ENCODE data around the gene CTIF. TPM values are rescaled to one million over a fixed set of nuclear protein-coding genes. Genes with fewer than 3 reads are reported as not detected.

CTIF gene
- total RNA-seq, 4 donors from 2014 or later: 16.6 to 116 (median 34.5) TPM

GRCh38 chr18:48535956-48536355 lies 2.9 kb upstream of the CTIF start:
- H3K27ac ChIP-seq: no peak overlapping the region
- H3K4me1 ChIP-seq: no peaks in the 10 kb centered on the region
- H3K9me3 ChIP-seq: no peaks in the 10 kb centered on the region
- TF ChIP-seq CTCF (IDR thresholded peaks at IDR 0.05): no peak
- TF ChIP-seq POLR2A (IDR thresholded peaks at IDR 0.05): no peak
- no peaks in the 10 kb centered on the region for H3K36me3 ChIP-seq
- H3K27me3 ChIP-seq: no peaks in the 10 kb centered on the region
- no peak overlapping the region for H3K4me3 ChIP-seq
- no peak for DNase-seq

DNA sequence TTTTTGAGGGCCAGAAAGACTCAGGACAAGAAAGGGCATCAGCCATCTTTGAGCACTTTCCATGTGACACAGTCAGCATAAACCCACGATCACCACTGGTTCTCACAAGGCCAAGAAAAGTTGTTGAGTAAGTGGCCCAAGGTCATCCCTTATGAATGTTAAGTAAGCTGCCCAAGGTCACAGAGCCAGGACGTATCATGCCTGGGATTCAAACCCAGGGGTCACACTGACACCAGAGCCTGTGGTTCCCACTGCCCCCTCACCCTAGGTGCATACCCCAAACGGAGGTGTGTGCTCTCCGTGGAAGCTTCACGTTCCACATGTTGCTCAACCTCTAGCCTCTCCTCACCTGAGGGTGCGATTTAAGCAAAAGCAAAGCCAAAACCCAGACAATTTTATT lies 2.3 kb upstream of the CTIF start:
- H3K9me3 ChIP-seq: no peaks in the 10 kb centered on the region
- no peak overlapping the region for H3K27ac ChIP-seq
- H3K4me1 ChIP-seq: peaks cover 0 to 1% (median 0%) of the 10 kb centered on the region in 4 donors
- no peak for DNase-seq
- H3K36me3 ChIP-seq: no peaks in the 10 kb centered on the region
- H3K27me3 ChIP-seq: no peaks in the 10 kb centered on the region
- TF ChIP-seq POLR2A (IDR thresholded peaks at IDR 0.05): no peak
- no peak for TF ChIP-seq CTCF (IDR thresholded peaks at IDR 0.05)
- H3K4me3 ChIP-seq: no peak overlapping the region

- no peaks in the 10 kb centered on the region for H3K9me3 ChIP-seq
- DNase-seq: peak; percentile 18 to 62 (median 56)
- peaks cover 0 to 7% (median 0%) of the 10 kb centered on the region in 4 donors for H3K4me1 ChIP-seq
- H3K36me3 ChIP-seq: no peaks in the 10 kb centered on the region
- TF ChIP-seq CTCF (IDR thresholded peaks at IDR 0.05): no peak
- no peak for TF ChIP-seq POLR2A (IDR thresholded peaks at IDR 0.05)
- peak overlapping the region; percentile 57 to 88 (median 82) for H3K4me3 ChIP-seq
- H3K27me3 ChIP-seq: no peaks in the 10 kb centered on the region
- peak overlapping the region; percentile 71 to 85 (median 79) for H3K27ac ChIP-seq
Measured at GRCh38 chr18:48539406-48540250, 797 bp downstream of the CTIF start.

GRCh38 chr18:48540251-48541025 lies 1.6 kb downstream of the CTIF start:
- no peak for TF ChIP-seq CTCF (IDR thresholded peaks at IDR 0.05)
- TF ChIP-seq POLR2A (IDR thresholded peaks at IDR 0.05): no peak
- peaks cover 0 to 15% (median under 1%) of the 10 kb centered on the region in 4 donors for H3K4me1 ChIP-seq
- DNase-seq: peak; percentile 34 to 79 (median 76)
- H3K4me3 ChIP-seq: peak overlapping the region; percentile 57 to 88 (median 82)
- no peaks in the 10 kb centered on the region for H3K27me3 ChIP-seq
- no peaks in the 10 kb centered on the region for H3K36me3 ChIP-seq
- peak overlapping the region; percentile 71 to 85 (median 79) for H3K27ac ChIP-seq
- no peaks in the 10 kb centered on the region for H3K9me3 ChIP-seq

DNA sequence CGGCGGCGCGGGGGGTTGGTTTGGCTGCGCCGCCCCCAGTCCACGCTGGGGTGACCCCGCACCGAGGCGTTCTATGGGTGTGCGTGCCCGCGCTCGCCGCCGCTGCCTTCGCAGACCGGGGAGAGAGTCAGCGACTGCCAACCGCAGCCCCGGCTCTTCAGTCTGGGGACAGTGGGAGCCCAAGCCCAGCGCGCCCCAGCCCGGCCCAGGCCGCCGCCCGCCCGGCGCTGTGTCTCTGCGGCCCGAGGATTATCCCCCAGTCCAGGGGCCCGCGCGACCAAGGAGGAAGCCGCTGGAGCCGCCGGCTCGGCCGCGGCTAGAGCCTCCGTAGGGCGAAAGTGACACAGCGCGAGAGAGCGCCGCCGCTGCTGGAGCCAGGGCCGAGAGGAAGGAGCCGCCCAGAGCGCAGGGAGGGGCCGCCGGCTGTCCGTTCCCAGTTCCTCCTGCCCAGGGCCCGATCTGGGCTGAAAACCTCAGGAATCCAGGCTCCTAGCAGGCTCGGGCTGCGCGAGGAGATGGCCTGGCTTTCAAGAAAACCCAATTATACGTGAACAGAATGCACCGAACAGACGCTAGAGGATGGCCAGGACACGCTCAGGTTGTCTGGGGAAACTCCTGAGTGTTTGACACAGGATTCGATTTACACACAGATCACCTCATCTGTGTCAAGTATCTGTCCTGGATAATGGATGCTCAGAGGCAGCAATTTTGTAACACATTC lies 2.4 kb downstream of the CTIF start:
- no peaks in the 10 kb centered on the region for H3K36me3 ChIP-seq
- TF ChIP-seq CTCF (IDR thresholded peaks at IDR 0.05) (no peak), POLR2A (IDR thresholded peaks at IDR 0.05) (peak; percentile 33 to 46)
- H3K27ac ChIP-seq: peak overlapping the region; percentile 71 to 85 (median 79)
- peak; percentile 21 to 86 (median 82) for DNase-seq
- peaks cover 0 to 21% (median 2%) of the 10 kb centered on the region in 4 donors for H3K4me1 ChIP-seq
- H3K4me3 ChIP-seq: peak overlapping the region; percentile 57 to 88 (median 82)
- H3K9me3 ChIP-seq: no peaks in the 10 kb centered on the region
- H3K27me3 ChIP-seq: no peaks in the 10 kb centered on the region
